HG03175 (cell line): ENCODE measurements around the gene PLOD2.
"Not testable (repeated sequence)": the region's sequence is repeated elsewhere in the genome, so short reads cannot be mapped to it uniquely, and the experiment has no call there.

Source experiments
- ATAC-seq: cut with Tn5 transposase; IDR thresholded peaks from one replicate; pipeline ENCODE4 v1.9.1; 2021; ENCODE audit warnings: mild to moderate bottlenecking, moderate library complexity; ENCODE audit not compliant: unreplicated experiment

PLOD2 gene

DNA sequence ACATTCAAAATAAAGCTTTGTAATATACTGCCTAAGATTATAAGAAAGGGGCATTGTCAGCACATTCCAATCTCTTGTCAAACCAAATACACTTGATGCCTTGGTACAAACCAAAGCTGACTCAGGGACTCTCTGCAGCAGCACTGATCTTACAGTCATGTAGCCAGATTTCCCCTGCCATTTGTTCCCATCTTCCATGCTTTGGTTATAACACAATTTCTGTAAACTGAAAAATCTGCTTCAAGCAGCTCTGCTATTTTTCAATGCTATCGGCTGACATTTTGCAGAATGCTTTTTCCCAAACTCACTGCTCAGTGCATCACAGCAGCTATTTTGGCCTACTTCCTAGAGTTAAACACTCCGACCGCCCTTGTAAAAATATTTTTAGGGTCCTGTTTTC lies 18.2 kb downstream of the PLOD2 start:
- ATAC-seq, result no peak

- ATAC-seq, result no peak
Measured at GRCh38 chr3:146139586-146140110, 21.3 kb downstream of the PLOD2 start.

DNA sequence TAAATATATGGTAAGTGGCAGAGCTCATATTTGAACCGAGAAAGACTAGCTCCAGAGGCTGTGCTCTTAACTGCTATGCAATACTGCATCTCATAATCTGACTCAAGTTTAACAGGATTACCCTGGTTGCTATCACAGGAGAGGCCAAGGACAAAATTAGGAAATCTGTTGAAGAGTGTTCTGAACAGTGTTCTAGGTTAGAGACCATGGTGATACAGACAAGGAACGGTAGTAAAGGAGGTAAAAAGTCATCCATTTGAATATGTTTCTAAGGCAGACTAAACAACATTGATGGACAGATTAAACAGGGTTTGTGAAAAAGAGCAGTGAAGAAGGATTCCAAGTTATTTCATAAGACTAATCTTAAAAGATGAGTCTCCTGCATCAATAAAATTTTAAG lies 22.1 kb downstream of the PLOD2 start:
- ATAC-seq, result no peak

GRCh38 chr3:146136647-146137046 lies 24.3 kb downstream of the PLOD2 start:
- no peak for ATAC-seq

DNA sequence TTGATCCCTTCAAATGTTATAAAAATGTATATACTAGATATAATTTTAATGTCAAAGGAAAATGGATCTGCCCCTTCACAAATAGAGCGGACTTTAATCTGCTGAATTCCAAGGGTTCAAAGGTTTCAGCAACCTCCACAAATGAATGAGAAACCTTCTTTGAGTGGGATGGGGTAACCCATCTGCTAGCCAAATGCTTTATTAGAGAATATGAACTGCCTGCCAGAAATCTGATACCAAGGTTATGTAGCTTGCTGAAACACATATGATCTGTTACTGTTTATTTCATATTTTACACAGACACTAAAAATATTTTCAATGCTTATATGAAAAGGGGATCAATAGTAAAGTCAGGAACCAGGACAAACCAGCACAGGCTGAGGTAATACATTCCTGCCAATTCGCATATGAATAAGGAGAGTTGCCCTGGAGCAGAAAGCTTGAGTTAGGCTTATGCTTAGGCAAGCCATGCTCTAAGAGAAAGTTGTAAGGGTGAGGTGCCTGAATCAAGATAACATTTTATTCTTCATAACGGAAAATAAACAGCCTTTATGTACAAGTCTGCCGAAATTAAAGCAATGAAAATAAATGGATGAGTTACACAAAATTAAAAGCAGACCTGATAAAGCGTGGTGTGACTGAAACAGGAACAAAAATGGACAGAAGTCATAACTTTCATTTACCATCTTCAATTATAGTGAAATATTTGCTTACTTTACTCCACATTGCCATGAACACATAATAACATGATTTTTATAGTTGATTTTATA lies 26.5 kb downstream of the PLOD2 start:
- ATAC-seq, result no peak

DNA sequence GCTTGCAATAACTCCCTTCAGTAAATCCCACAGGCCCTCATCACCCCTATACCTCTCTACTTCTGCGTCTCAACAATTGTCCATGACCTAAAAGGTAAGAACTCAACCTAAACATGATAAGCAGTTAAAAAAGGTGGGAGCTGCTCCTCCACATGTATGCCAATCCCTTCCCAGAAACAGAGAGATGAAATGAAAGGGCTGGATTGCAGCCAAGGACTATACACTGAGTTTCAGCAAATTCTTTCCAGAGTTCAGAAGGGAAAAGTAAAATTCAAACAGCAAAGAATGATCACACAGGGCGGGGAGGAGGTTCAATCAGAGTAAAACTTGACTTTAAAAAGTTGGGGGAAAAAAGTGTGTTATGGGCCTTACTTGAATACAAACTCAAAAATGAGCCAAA lies 27.5 kb downstream of the PLOD2 start:
- no peak for ATAC-seq

- ATAC-seq, result no peak
Measured at GRCh38 chr3:146131616-146132410, 29.2 kb downstream of the PLOD2 start.

DNA sequence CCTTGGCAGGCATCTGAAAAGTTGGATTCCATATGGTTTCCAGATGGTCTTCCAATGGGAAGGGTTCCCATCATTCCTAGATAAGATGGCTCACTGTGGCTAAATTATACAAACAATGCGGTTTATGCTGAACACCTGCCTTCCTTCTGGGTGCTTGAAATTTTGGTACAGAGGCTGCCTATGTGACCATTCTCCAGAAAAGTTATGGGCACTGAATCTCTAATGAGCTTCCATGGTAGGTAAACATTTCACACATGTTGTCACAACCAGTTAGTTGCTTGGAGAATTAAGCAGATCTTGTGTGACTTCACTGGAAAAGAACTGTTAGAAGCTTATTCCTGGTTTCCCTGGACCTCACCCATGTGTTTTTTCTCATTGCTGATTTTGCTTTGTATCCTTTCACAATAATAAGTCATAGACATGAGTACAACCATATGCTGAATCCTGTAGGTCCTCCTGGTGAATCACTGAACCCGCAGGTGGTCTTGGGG lies 30.1 kb downstream of the PLOD2 start:
- ATAC-seq, result no peak

DNA sequence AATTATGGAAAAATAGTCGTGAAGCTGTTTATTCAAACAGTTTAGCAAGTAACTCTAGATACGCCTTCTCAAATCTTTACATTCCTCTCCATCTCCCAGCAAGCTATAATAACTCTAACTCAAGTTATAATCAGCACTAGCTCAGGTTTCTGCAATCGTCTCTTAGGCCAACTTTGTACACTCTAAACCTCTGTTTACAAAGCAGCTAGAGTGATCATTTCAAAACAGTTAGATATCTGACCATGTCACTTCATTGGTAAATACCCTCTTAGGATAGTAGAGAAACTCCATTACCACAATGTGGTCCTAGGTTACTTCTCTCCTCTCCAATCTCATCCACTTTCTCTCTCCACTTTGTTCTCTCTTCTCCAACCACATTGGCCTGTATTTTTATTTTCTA lies 31.2 kb downstream of the PLOD2 start:
- ATAC-seq, result no peak

- no peak for ATAC-seq
Measured at GRCh38 chr3:146128939-146129338, 32.0 kb downstream of the PLOD2 start.

GRCh38 chr3:146128179-146128578 lies 32.8 kb downstream of the PLOD2 start:
- no peak for ATAC-seq

GRCh38 chr3:146125951-146126350 lies 35.0 kb downstream of the PLOD2 start:
- ATAC-seq, result no peak

DNA sequence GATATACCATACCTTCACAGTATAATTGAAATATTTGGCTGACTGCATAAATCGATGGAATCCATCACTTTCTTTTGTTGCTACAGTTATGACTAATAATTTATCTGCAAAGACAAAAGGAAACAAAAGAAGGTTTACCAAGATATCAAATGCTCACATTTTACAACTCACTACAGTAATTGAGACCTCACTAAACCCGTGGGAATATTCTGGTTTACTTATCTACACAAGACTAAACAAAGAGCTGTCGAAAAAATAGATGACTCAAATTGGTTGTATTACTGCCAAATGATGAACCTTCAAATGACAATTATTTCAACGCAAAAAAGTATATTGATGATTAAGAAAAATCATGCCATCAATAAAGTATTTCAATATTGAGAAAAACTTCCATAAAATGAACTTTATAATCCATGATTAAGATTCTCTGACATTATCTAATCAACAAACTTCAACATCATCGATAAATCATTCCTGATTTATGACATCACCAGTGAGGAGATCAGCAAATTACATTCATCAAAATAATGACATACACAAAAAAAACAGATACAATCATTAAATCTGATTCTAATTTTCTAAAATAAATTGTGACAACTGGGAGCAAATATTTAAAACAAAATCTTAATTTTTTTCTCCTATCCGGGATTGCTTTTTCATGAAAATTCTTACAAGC lies 36.7 kb downstream of the PLOD2 start:
- no peak for ATAC-seq

DNA sequence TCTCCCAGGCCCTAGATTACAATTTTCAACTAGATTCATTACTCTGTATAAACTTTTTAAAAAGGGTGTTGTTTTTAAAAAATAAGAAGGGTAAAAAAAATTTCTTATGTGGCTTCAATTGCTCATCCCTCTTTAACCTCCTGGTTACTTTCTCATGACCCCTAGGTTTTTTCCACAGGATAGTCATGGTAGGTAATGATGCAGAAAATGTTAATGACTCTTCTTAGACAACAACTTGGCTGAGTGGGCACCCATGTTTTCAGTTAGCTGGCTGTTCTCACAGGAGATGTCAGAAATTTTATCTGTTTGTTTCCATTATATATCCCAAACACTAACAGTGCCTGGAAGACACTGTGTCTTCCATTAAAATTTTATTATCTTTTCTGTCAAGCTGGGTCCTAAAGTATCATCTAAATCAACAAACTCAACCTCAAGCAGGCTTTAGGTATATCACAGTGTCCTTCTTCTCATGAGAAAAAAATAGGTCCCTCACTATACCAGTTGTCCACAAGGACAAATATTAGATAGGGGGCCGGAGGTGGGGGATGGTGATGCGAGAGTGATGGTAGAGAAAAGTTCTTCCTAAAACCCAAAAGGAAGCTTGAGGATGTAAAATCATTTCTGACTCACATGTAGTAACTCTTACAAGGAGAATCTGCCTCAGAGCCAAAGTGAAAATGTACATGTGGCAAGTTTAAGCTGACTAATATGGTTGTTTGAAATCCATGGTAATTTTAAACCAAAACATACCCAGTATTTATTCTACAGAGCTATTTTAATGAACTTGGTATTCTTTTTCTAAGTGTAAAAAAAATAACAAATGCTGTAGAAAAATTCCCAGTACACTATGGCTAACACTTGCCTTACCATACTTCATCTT lies 43.3 kb downstream of the PLOD2 start:
- no peak for ATAC-seq

- no peak for ATAC-seq
Measured at GRCh38 chr3:146115619-146116018, 45.4 kb downstream of the PLOD2 start.

- ATAC-seq, result not testable (repeated sequence)
Measured at GRCh38 chr3:146113804-146114203, 47.2 kb downstream of the PLOD2 start.

DNA sequence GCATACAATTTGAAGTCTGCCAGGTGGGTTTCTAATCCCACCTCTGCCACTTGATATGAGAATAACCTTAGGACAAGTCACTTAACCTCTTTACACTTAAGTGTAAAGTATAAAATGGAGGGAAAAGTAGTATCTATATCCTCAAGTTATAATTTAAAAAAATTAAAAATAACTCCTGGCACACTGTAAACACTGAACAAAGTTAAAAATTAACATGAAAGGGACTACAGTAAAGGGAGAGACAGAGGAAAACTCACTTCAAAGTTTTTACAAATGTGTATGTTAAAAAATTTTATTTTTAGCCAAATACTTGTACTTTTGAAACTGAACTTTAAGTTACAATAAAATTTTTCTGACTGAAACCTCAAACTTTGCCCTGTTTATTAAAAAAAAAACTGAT lies 49.6 kb downstream of the PLOD2 start:
- ATAC-seq, result no peak

- no peak for ATAC-seq
Measured at GRCh38 chr3:146110161-146110560, 50.8 kb downstream of the PLOD2 start.

DNA sequence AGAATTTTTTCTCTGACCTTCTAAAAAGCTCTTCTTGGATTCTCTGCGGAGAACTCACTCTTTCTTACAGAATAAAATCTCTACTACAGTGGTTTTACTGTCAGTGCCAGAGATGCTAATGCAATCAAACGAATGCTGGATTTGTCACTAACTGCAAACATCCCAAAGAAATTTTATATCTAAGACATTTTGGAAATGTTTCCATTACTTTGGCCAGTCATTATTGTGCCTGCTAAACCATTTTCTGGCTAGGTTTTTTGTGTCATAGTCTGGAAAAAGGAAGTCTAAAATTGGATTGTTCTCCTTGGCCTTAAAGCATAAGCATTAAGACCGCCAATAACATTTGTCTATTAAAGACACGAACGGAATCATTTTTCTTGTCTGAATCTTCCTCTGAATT lies 54.0 kb downstream of the PLOD2 start:
- no peak for ATAC-seq

GRCh38 chr3:146104068-146104467 lies 56.9 kb downstream of the PLOD2 start:
- no peak for ATAC-seq
